Aorta (tissue), 5 donors: ENCODE results near the gene GIMAP7. TPM values are rescaled to one million over a fixed set of nuclear protein-coding genes. Genes with fewer than 3 reads are reported as not detected.
"Not testable (repeated sequence)": the region's sequence is repeated elsewhere in the genome, so short reads cannot be mapped to it uniquely, and the experiment has no call there.

Experiments
- ATAC-seq: fragments of 200-7000 bp; cut with Tn5 transposase; one replicate; pipeline ENCODE4 v1.9.1; 2022; ENCODE audit warnings: moderate library complexity; ENCODE audit not compliant: low FRiP score
- DNase-seq, 2 donors: peaks; one replicate each; pipeline ENCODE4 v3.0.0-alpha.2; 2020
- H3K27ac ChIP-seq, 2 donors: one replicate each; pipeline ENCODE4 v1.5.1; 2013; ENCODE audit warnings: low read length in 2 of 2, mild to moderate bottlenecking in 2 of 2, moderate library complexity in 2 of 2, control low read depth in 1 of 2, inconsistent platforms in 1 of 2, low read depth in 1 of 2
- H3K27me3 ChIP-seq, 2 donors: one replicate each; pipeline ENCODE4 v1.6.1; 2013; ENCODE audit warnings: control low read depth in 1 of 2, low read length in 1 of 2, mild to moderate bottlenecking in 1 of 2, moderate library complexity in 1 of 2; ENCODE audit not compliant: insufficient read depth in 2 of 2, control insufficient read depth in 1 of 2
- H3K36me3 ChIP-seq, 2 donors: one replicate each; pipeline ENCODE4 v1.6.1; 2013; ENCODE audit warnings: control low read depth in 1 of 2, low read length in 1 of 2, mild to moderate bottlenecking in 1 of 2; ENCODE audit not compliant: insufficient read depth in 2 of 2, control insufficient read depth in 1 of 2
- H3K4me1 ChIP-seq, 2 donors: one replicate each; pipeline ENCODE4 v1.6.1; 2013; ENCODE audit warnings: low read length in 2 of 2, control low read depth in 1 of 2, mild to moderate bottlenecking in 1 of 2, moderate library complexity in 1 of 2; ENCODE audit not compliant: insufficient read depth in 2 of 2, control insufficient read depth in 1 of 2
- H3K4me3 ChIP-seq, 2 donors: one replicate each; pipeline ENCODE4 v1.5.1; 2013; ENCODE audit warnings: low read length in 2 of 2, control low read depth in 1 of 2, mild to moderate bottlenecking in 1 of 2
- H3K9me3 ChIP-seq: one replicate; pipeline ENCODE4 v1.6.1; 2013; ENCODE audit warnings: mild to moderate bottlenecking, low read length; ENCODE audit not compliant: control insufficient read depth
- WGBS, 2 donors: extraction: QIAGEN DNeasy Blood & Tissue Kit; methylation state at CpG; one replicate each; pipeline ENCODE4 v1.1.7; 2013; 5-methylcytosine and 5-hydroxymethylcytosine counted together
- intact Hi-C, 2 donors: fragments of 100-400 bp; cut with DNase I; formaldehyde crosslinking; loops; one replicate each; pipeline versions ENCODE4 v1.14.2 to v1.15.0; 2022
- polyA plus RNA-seq, 2 donors: library from polyadenylated mRNA; stranded (reverse); fragments of 200-250 nt; gene quantifications; one replicate each; pipeline ENCODE4 v1.2.3, GENCODE V29; 2013
- total RNA-seq, 2 donors: library from RNA; stranded (reverse); fragmentation: NEBNext Ultra II Directional; extraction: Animal tissue kit (Norgen Biotek cat#: 25700); gene quantifications; one replicate each; pipeline ENCODE4 v1.2.1, GENCODE V29; 2021
- donor health status: healthy with polysubstance abuse.
- donor health status: Bipolar disorder and iron deficiency.
- donor health status: DM: no; HTN: no; CAD: no.
- donor health status: DM: no; HTN: no; CAD: no.
- donor health status: DM: yes; HTN: yes; CAD: no.

The GIMAP7 gene
- total and polyA plus RNA-seq, 4 donors = 5.4 to 41.8 (median 23.8) TPM

DNA sequence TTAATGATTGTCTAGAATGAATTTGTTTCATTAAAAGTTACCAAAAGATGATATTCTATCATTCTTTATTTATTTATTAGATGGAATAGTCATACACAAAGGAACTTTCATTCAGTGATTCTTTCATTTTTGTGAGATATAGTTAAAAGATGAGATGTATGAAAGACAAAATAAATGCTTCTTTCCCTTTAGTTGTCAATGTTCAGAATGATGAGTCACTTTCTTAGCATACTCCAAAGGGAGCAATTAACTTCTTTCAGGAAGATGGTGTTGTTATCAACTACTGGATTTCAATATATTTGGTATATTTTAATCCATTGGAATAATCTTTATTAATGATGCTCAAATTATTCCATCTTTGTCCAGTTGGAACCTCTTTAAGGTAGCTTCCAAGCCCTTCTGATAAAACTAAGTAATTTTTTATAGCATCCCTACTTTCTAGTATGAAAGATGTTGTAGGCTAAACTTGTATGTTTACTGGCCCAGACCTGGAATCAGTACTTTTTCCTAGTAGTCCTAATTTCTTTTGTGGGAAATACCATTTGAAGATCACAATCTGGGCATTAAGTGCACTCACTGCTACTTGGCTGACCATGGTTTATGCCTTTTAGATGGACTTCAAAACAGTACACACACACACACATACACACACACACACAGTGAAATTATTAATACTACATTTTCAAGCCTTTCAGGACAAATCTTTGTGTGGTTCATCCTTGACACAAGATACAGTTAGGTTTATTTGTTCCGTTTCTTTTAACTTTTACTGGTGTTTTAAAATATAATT lies 2.5 kb downstream of the GIMAP7 start:
- H3K4me1 ChIP-seq = no peaks in the 10 kb centered on the region
- intact Hi-C loops = no loop called here
- no peaks in the 10 kb centered on the region for H3K27me3 ChIP-seq
- DNase-seq (no peak), ATAC-seq (no peak)
- no peak overlapping the region for H3K27ac ChIP-seq
- no peak overlapping the region for H3K4me3 ChIP-seq
- 79% methylated on average over 1 of the region's 1 CpG for WGBS, 2 donors
- no peaks in the 10 kb centered on the region for H3K36me3 ChIP-seq
- no peaks in the 10 kb centered on the region for H3K9me3 ChIP-seq

DNA sequence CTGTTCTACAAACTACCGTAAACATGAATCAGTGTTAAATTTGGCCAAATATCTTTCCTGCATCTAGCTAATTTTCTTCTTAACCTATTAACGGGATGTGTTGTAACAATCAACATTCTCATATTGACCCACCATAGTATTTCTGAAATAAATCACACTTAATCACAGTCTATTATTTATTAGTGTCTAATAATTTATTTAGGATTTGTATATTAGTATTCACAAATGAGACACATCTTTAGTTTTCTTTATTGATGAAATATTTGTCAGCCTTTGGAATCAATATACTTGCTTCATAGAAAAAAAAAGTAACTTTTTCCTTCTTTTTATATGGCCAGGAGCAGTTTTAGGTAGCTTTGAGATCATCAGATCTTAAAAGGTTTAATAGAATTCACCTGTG lies 4.6 kb downstream of the GIMAP7 start:
- no peak for ATAC-seq
- intact Hi-C loops = no loop called here
- Histone ChIP-seq H3K27ac (no peak overlapping the region), H3K4me3 (no peak overlapping the region), H3K9me3 (no peaks in the 10 kb centered on the region), H3K27me3 (no peaks in the 10 kb centered on the region), H3K4me1 (no peaks in the 10 kb centered on the region), H3K36me3 (no peaks in the 10 kb centered on the region)
- no peak for DNase-seq
- 42 to 71% methylated on average over 2 of the region's 2 CpGs for WGBS, 2 donors

DNA sequence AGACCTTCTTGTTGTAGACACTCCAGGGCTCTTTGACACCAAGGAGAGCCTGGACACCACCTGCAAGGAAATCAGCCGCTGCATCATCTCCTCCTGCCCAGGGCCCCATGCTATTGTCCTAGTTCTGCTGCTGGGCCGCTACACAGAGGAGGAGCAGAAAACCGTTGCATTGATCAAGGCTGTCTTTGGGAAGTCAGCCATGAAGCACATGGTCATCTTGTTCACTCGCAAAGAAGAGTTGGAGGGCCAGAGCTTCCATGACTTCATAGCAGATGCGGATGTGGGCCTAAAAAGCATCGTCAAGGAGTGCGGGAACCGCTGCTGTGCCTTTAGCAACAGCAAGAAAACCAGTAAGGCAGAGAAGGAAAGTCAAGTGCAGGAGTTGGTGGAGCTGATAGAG lies 5.5 kb downstream of the GIMAP7 start:
- no peak for ATAC-seq

DNA sequence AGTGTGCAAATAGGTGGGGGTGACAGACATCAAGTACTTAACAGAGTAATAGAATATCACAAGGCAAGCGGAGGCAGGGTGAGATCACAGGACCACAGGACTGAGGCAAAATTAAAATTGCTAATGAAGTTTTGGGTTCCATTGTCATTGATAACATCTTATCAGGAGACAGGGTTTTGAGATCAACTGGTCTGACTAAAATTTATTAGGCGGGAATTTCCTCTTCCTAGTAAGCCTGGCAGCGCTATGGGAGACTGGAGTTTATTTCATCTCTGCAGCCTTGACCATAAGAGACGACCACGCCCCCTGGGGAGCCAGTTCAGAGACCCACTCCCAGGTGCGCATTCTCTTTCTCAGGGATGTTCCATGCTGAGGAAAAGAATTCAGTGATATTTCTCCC lies 8.3 kb downstream of the GIMAP7 start:
- WGBS, 2 donors = 55 to 70% methylated on average over 6 of the region's 6 CpGs
- H3K4me1 ChIP-seq, H3K27me3 ChIP-seq, H3K27ac ChIP-seq, ATAC-seq, intact Hi-C loops, DNase-seq, H3K36me3 ChIP-seq, H3K9me3 ChIP-seq, H3K4me3 ChIP-seq: not testable (repeated sequence)

More for the DNA sequence above, 5.5 kb downstream of the GIMAP7 start:
- Histone ChIP-seq H3K27me3 (no peaks in the 10 kb centered on the region), H3K4me3 (no peak overlapping the region), H3K9me3 (no peaks in the 10 kb centered on the region), H3K4me1 (no peaks in the 10 kb centered on the region), H3K36me3 (no peaks in the 10 kb centered on the region), H3K27ac (no peak overlapping the region)
- no peak for DNase-seq
- intact Hi-C loops = no loop called here
- WGBS, 2 donors = 84 to 89% methylated on average over 8 of the region's 8 CpGs

DNA sequence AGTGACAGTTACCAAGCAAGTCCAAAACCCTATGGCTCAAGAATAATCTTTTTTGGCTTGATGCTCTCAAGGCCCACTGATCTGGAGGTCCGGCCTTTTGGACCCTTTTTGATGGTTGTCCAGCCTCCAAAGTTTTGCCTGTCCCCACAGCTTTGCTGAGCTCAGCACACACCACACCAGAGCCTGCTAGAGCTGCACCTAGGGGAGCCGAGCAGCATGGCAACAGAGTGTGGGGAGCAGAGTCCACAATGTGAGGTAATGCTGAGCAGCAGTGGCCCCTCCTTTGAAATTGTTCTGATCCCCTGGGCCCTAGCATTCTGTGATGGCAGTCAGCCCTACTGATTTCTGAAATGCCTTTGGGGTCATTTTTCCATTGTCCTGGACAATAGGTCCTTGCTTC lies 9.3 kb downstream of the GIMAP7 start:
- Histone ChIP-seq H3K27me3 (no peaks in the 10 kb centered on the region), H3K9me3 (no peaks in the 10 kb centered on the region), H3K27ac (no peak overlapping the region), H3K4me3 (no peak overlapping the region), H3K4me1 (no peaks in the 10 kb centered on the region), H3K36me3 (no peaks in the 10 kb centered on the region)
- no peak for ATAC-seq
- 27 to 33% methylated on average over 2 of the region's 2 CpGs for WGBS, 2 donors
- DNase-seq = no peak
- intact Hi-C loops = no loop called here

DNA sequence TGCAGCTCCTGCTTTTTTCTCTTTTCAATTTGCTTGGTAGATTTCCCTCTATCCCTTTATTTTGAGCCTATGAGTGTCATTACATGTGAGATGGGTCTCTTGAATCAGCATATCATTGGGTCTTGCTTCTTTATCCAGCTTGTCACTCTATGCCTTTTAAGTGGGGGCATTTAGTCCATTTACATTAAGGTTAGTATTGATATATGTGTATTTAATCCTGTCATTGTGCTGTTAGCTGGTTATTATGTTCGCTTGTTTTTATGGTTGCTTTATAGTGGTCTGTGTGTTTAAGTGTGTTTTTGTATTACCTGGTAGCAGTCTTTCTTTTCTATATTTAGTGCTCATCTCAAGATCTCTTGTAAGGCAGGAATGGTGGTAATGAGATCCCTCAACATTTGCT lies 17.0 kb downstream of the GIMAP7 start:
- DNase-seq (no peak), ATAC-seq (no peak)
- intact Hi-C loops = no loop called here
- no peaks in the 10 kb centered on the region for H3K36me3 ChIP-seq
- 86 to 87% methylated on average over 1 of the region's 1 CpG for WGBS, 2 donors
- H3K9me3 ChIP-seq = no peaks in the 10 kb centered on the region
- H3K27ac ChIP-seq = no peak overlapping the region
- no peaks in the 10 kb centered on the region for H3K27me3 ChIP-seq
- no peak overlapping the region for H3K4me3 ChIP-seq
- H3K4me1 ChIP-seq = no peaks in the 10 kb centered on the region

DNA sequence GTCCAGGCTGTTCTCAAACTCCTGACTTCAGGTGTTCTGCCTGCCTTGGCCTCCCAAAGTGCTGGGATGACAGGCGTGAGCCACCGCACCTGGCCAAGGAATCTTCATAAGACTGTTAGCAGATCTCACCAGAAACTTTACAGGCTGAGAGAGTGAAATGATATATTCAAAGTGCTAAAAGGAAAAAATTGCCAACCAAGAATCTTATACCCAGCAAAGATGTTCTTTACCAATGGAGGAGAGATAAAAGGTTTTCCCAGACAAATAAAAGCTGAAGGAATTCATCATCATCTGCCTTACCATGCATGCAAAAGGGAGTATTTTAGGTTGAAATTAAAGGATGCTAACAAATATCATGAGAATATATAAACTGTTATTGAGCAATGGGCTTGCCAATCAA lies 23.6 kb downstream of the GIMAP7 start:
- ATAC-seq (no peak), DNase-seq (no peak)
- no peaks in the 10 kb centered on the region for H3K36me3 ChIP-seq
- no peaks in the 10 kb centered on the region for H3K27me3 ChIP-seq
- H3K4me3 ChIP-seq = no peak overlapping the region
- intact Hi-C loops = no loop called here
- no peak overlapping the region for H3K27ac ChIP-seq
- no peaks in the 10 kb centered on the region for H3K4me1 ChIP-seq
- WGBS, 2 donors = 86 to 91% methylated on average over 2 of the region's 2 CpGs
- peaks cover 4% of the 10 kb centered on the region for H3K9me3 ChIP-seq

DNA sequence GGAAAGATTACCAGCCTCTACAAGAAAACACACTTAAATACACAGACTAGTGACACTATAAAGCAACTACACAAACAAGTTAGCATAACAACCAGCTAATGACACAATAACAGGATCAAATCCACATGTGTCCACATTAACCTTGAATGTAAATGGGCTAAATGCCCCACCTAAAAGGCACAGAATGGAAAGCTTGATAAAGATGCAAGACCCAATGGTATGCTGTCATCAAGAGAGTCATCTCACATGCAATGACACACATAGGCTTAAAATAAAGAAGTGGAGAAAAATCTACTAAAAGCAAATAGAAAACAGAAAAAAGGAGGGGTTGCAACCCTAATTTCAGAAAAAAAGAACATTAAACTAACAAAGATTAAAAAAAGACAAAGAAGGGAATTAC lies 38.5 kb downstream of the GIMAP7 start:
- intact Hi-C loops = no loop called here
- H3K9me3 ChIP-seq = no peaks in the 10 kb centered on the region
- H3K27me3 ChIP-seq = peaks cover 0 to 1% of the 10 kb centered on the region in 2 donors
- ATAC-seq (no peak), DNase-seq (no peak)
- H3K4me1 ChIP-seq = no peaks in the 10 kb centered on the region
- no peaks in the 10 kb centered on the region for H3K36me3 ChIP-seq
- no peak overlapping the region for H3K27ac ChIP-seq
- H3K4me3 ChIP-seq = no peak overlapping the region

DNA sequence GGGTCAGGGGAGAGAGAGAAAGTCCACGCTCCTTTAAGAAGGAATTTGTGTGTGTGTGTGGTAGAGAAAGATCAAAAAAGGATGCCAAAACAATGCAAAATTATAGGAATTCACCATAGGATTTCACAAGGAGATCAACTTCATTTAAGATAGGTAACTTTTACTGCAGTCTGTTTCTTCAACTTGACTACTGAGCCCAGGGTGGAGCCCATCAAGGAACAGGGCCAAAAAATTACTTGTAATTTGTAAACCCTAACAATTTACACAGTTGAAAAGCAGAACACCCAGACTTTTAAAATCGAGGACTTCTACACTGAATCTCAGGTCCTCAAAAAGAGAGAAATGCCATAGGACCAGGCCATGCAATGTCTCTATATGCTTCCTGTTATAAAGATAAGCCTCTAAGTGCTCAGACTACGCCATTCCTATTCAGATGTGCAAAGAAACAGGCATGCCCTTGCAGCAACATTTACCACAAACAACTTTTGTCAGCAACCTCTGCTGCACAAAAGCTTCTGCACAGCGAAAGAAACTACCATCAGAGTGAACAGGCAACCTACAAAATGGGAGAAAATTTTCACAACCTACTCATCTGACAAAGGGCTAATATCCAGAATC lies 42.0 kb downstream of the GIMAP7 start:
- no peak overlapping the region for H3K4me3 ChIP-seq
- ATAC-seq (no peak), DNase-seq (no peak)
- no peaks in the 10 kb centered on the region for H3K36me3 ChIP-seq
- H3K9me3 ChIP-seq = peaks cover 2% of the 10 kb centered on the region
- 43 to 53% methylated on average over 4 of the region's 4 CpGs for WGBS, 2 donors
- H3K27ac ChIP-seq = no peak overlapping the region
- H3K4me1 ChIP-seq = no peaks in the 10 kb centered on the region
- intact Hi-C loops = no loop called here
- H3K27me3 ChIP-seq = peaks cover 0 to under 1% of the 10 kb centered on the region in 2 donors
